Stomach (tissue), 4 donors: ENCODE results near the gene PRTG.

Experiments
- CTCF ChIP-seq, 7 experiments: fragments of 450-650 bp in 4 of 7; fragments of 200-600 bp in 3 of 7; sonication (generic) in 3 of 7; IDR thresholded peaks; one replicate each; pipeline ENCODE4 v1.5.1; 2016 to 2019; ENCODE audit warnings: antibody characterized with exemption in 7 of 7, control low read depth in 2 of 7, mild to moderate bottlenecking in 1 of 7
- EP300 ChIP-seq: sonication (generic); formaldehyde crosslinking; IDR thresholded peaks from one replicate; pipeline ENCODE4 v1.6.1; 2017; ENCODE audit warnings: antibody characterized with exemption
- POLR2A ChIP-seq, 4 donors: fragments of 450-650 bp; IDR thresholded peaks; one replicate each; pipeline ENCODE4 v1.6.1; 2016; ENCODE audit warnings: antibody characterized with exemption in 4 of 4, control low read depth in 2 of 4, mild to moderate bottlenecking in 1 of 4, moderate library complexity in 1 of 4

GRCh38 chr15:55764398-55764797 is 21.4 kb upstream of the PRTG start:
- no peak for TF ChIP-seq POLR2A (IDR thresholded peaks at IDR 0.05)
- TF ChIP-seq CTCF (IDR thresholded peaks at IDR 0.05), result no peak
- no peak for TF ChIP-seq EP300
